IMR-90 (cell line): ENCODE measurements around the gene BDNF. TPM values are rescaled to one million over a fixed set of nuclear protein-coding genes. Genes with fewer than 3 reads are reported as not detected.

Source experiments
- ATAC-seq: fragments of 200-7000 bp; cut with Tn5 transposase; 2 replicates; pipeline ENCODE4 v1.9.1; 2020; ENCODE audit warnings: low read depth, mild to moderate bottlenecking, moderate library complexity
- BruUV-seq: library from RNA; stranded (reverse); fragments of 400-500 nt; replicated peaks from 2 replicates; lab custom pipeline; 2021; lab: Mats Ljungman, UMichigan
- CTCF ChIA-PET: fragments of 300-600 bp; formaldehyde crosslinking; extraction: SDS; loops from one replicate; lab custom pipeline; 2021; ENCODE audit warnings: antibody characterized with exemption; lab: Yijun Ruan, JAX
- POLR2A ChIA-PET: fragments of 300-600 bp; sonication (Branson Sonifier 250); formaldehyde crosslinking; loops from one replicate; lab custom pipeline; 2022; ENCODE audit warnings: antibody characterized with exemption; ENCODE audit not compliant: unreplicated experiment; lab: Charles Lee
- DNase-seq: peaks from one replicate; pipeline ENCODE4 v3.0.0; 2013
- H2AFZ ChIP-seq: replicated peaks from 2 replicates; pipeline ENCODE3; 2013; ENCODE audit warnings: low read length, mild to moderate bottlenecking; ENCODE audit not compliant: poor library complexity
- H2AK5ac ChIP-seq: 2 replicates; pipeline ENCODE4 v1.6.1; 2013; ENCODE audit warnings: low read depth, low read length, inconsistent platforms
- H2AK9ac ChIP-seq: replicated peaks from 2 replicates; pipeline ENCODE3; 2013; ENCODE audit warnings: mild to moderate bottlenecking, low read depth, low read length, moderate library complexity; ENCODE audit not compliant: poor library complexity
- H2BK120ac ChIP-seq: 2 replicates; pipeline ENCODE4 v1.6.1; 2013; ENCODE audit warnings: low read depth, low read length, inconsistent platforms
- H2BK15ac ChIP-seq: 3 replicates; pipeline ENCODE4 v1.6.1; 2013; ENCODE audit warnings: low read depth, low read length, inconsistent platforms
- H2BK20ac ChIP-seq: 2 replicates; pipeline ENCODE4 v1.6.1; 2013; ENCODE audit warnings: low read depth, mild to moderate bottlenecking, inconsistent platforms, low read length, moderate library complexity
- H2BK5ac ChIP-seq: 2 replicates; pipeline ENCODE4 v1.6.1; 2013; ENCODE audit warnings: mild to moderate bottlenecking, low read depth, low read length, inconsistent platforms; ENCODE audit not compliant: poor library complexity, severe bottlenecking
- H3K14ac ChIP-seq: replicated peaks from 2 replicates; pipeline ENCODE4 v1.6.1; 2013; ENCODE audit warnings: low read depth, low read length, inconsistent platforms
- H3K18ac ChIP-seq: 2 replicates; pipeline ENCODE4 v1.6.1; 2013; ENCODE audit warnings: low read depth, low read length, control low read depth
- H3K23ac ChIP-seq: 2 replicates; pipeline ENCODE4 v1.6.1; 2013; ENCODE audit warnings: low read depth, low read length, inconsistent platforms
- H3K27ac ChIP-seq: 2 replicates; pipeline ENCODE4 v1.5.1; 2013; ENCODE audit warnings: mild to moderate bottlenecking, control low read depth, low read length; ENCODE audit not compliant: insufficient read depth
- H3K27me3 ChIP-seq: 2 replicates; pipeline ENCODE4 v1.6.1; 2013; ENCODE audit warnings: low read length; ENCODE audit not compliant: control insufficient read depth, insufficient read depth
- H3K36me3 ChIP-seq: 2 replicates; pipeline ENCODE4 v1.6.1; 2013; ENCODE audit warnings: low read length, mixed read lengths; ENCODE audit not compliant: control insufficient read depth, insufficient read depth
- H3K4ac ChIP-seq: 2 replicates; pipeline ENCODE4 v1.6.1; 2013; ENCODE audit warnings: low read depth, low read length, inconsistent platforms
- H3K4me1 ChIP-seq: 2 replicates; pipeline ENCODE4 v1.6.1; 2013; ENCODE audit warnings: low read length, mixed read lengths; ENCODE audit not compliant: control insufficient read depth, insufficient read depth
- H3K4me2 ChIP-seq: 2 replicates; pipeline ENCODE4 v1.6.1; 2013; ENCODE audit warnings: low read depth, mild to moderate bottlenecking, control low read depth, low read length, moderate library complexity
- H3K4me3 ChIP-seq: 2 replicates; pipeline ENCODE4 v1.5.1; 2013; ENCODE audit warnings: low read depth, mild to moderate bottlenecking, control low read depth, low read length, moderate library complexity; ENCODE audit not compliant: insufficient read depth
- H3K56ac ChIP-seq: 2 replicates; pipeline ENCODE4 v1.6.1; 2013; ENCODE audit warnings: low read length, inconsistent platforms; ENCODE audit not compliant: insufficient read depth; ENCODE audit errors: extremely low read depth
- H3K79me1 ChIP-seq, 2 experiments: 2 replicates each; pipeline ENCODE4 v1.6.1; 2013; ENCODE audit warnings: low read length in 2 of 2, inconsistent platforms in 1 of 2, low read depth in 1 of 2
- H3K9ac ChIP-seq: 2 replicates; pipeline ENCODE4 v1.6.1; 2013; ENCODE audit warnings: low read depth, low read length, control low read depth
- H3K9me1 ChIP-seq: 2 replicates; pipeline ENCODE4 v1.6.1; 2013; ENCODE audit warnings: low read length, inconsistent platforms; ENCODE audit not compliant: insufficient read depth
- H3K9me3 ChIP-seq: 2 replicates; pipeline ENCODE4 v1.6.1; 2013; ENCODE audit warnings: low read length; ENCODE audit not compliant: control insufficient read depth, insufficient read depth
- H4K20me1 ChIP-seq: 2 replicates; pipeline ENCODE4 v1.6.1; 2013; ENCODE audit warnings: low read length, inconsistent platforms; ENCODE audit not compliant: insufficient read depth
- H4K5ac ChIP-seq: 2 replicates; pipeline ENCODE4 v1.6.1; 2013; ENCODE audit warnings: mild to moderate bottlenecking, low read depth, low read length, control low read depth
- H4K8ac ChIP-seq, 2 experiments: 2 replicates each; pipeline ENCODE4 v1.6.1; 2013; ENCODE audit warnings: low read depth in 2 of 2, low read length in 2 of 2, control low read depth in 1 of 2, inconsistent platforms in 1 of 2
- H4K91ac ChIP-seq: 2 replicates; pipeline ENCODE4 v1.6.1; 2013; ENCODE audit warnings: low read depth, low read length, inconsistent platforms; ENCODE audit not compliant: insufficient read depth
- BHLHE40 ChIP-seq: fragments of 150-350 bp; IDR thresholded peaks from 2 replicates; pipeline ENCODE4 v1.6.1; 2016; ENCODE audit warnings: mild to moderate bottlenecking, low read depth, low read length
- CEBPB ChIP-seq: IDR thresholded peaks from 2 replicates; pipeline ENCODE4 v1.6.1; 2012; ENCODE audit warnings: low read depth, low read length, improper control_type of control experiment
- CTCF ChIP-seq: conservative IDR thresholded peaks from 2 replicates; pipeline ENCODE4 v1.5.1; 2012; ENCODE audit warnings: mild to moderate bottlenecking, low read depth, low read length, improper control_type of control experiment
- FOS ChIP-seq: fragments of 150-350 bp; IDR thresholded peaks from 2 replicates; pipeline ENCODE4 v1.6.1; 2016; ENCODE audit warnings: low read depth, low read length
- MAZ ChIP-seq: IDR thresholded peaks from 2 replicates; pipeline ENCODE4 v1.6.1; 2012; ENCODE audit warnings: low read depth, mild to moderate bottlenecking, low read length, improper control_type of control experiment, moderate library complexity, borderline replicate concordance
- NFE2L2 ChIP-seq: fragments of 150-350 bp; IDR thresholded peaks from 2 replicates; pipeline ENCODE4 v1.6.1; 2016; ENCODE audit warnings: low read depth, mild to moderate bottlenecking, low read length
- RAD21 ChIP-seq: IDR thresholded peaks from 2 replicates; pipeline ENCODE4 v1.6.1; 2012; ENCODE audit warnings: low read length, improper control_type of control experiment
- RFX5 ChIP-seq: IDR thresholded peaks from 2 replicates; pipeline ENCODE4 v1.8.0; 2012; ENCODE audit warnings: low read depth, mild to moderate bottlenecking, low read length, moderate library complexity
- SMC3 ChIP-seq: fragments of 150-350 bp; IDR thresholded peaks from 2 replicates; pipeline ENCODE4 v1.6.1; 2016; ENCODE audit warnings: low read depth, mild to moderate bottlenecking, antibody characterized with exemption, low read length, moderate library complexity
- USF2 ChIP-seq: fragments of 150-350 bp; IDR thresholded peaks from 2 replicates; pipeline ENCODE4 v1.6.1; 2017; ENCODE audit warnings: mild to moderate bottlenecking, antibody characterized with exemption, low read length, low read depth
- WGBS, 2 experiments: methylation state at CpG; one replicate each; pipeline versions ENCODE4 v1.1.5 to v1.1.7; 2013; ENCODE audit warnings: missing lambda C conversion rate in 2 of 2; ENCODE audit not compliant: insufficient read length in 1 of 2; ENCODE audit errors: extremely low coverage in 2 of 2; 5-methylcytosine and 5-hydroxymethylcytosine counted together
- dilution Hi-C: fragments of 300-500 bp; cut with HindIII; formaldehyde crosslinking; loops from one replicate; pipeline ENCODE4 v1.14.3; 2018; ENCODE audit warnings: low sequenced_read_pairs; ENCODE audit not compliant: unreplicated experiment
- in situ Hi-C: fragments of 300-500 bp; cut with MboI; formaldehyde crosslinking; loops from 3 replicates; pipeline ENCODE4 v1.14.3; 2019; ENCODE audit warnings: low sequenced_read_pairs, inconsistent platforms, mixed read lengths
- intact Hi-C: fragments of 100-400 bp; cut with micrococcal nuclease; formaldehyde crosslinking; loops from 2 replicates; pipeline ENCODE4 v1.10.0; 2022
- polyA plus RNA-seq, 3 experiments: library from polyadenylated mRNA; depleted of rRNA; stranded (reverse); fragments of >200 nt; gene quantifications; 2 replicates each; pipeline ENCODE4 v1.2.3, GENCODE V29; 2012; ENCODE audit warnings: low replicate concordance in 1 of 3
- total RNA-seq: library from RNA; depleted of rRNA; stranded (reverse); fragments of >200 nt; gene quantifications from 2 replicates; pipeline ENCODE4 v1.2.3, GENCODE V29; 2012

The BDNF gene
- total and polyA plus RNA-seq, 2 of the 4 experiments (the other 2 are of a cell fraction), result 94.8 to 152 TPM

- in situ Hi-C loops (no loop called here), intact Hi-C loops (no loop called here)
- CTCF ChIA-PET, result no interaction called here
These were observed 18.6 kb downstream of the BDNF start for GRCh38 chr11:27681664-27682063.

More at GRCh38 chr11:27681664-27682063, 18.6 kb downstream of the BDNF start:
- ATAC-seq, result peak; percentile 4; the same call in 1 of the 2 replicates
- Histone ChIP-seq H4K91ac (no peak overlapping the region), H3K4me2 (no peak overlapping the region; the same call in 1 of the 2 replicates), H3K4me3 (no peak overlapping the region), H3K27ac (peak overlapping the region; percentile 33; the same call in 1 of the 2 replicates), H3K9me3 (no peaks in the 10 kb centered on the region), H2BK15ac (no peak overlapping the region), H4K5ac (no peak overlapping the region), H4K20me1 (peaks cover 87% of the 10 kb centered on the region), H3K18ac (no peak overlapping the region), H2BK5ac (peak overlapping the region; percentile 15), H3K14ac (no peak overlapping the region), H2AK5ac (no peak overlapping the region), H3K56ac (no peak overlapping the region), H2AK9ac (no peak overlapping the region), H2AFZ (no peak overlapping the region), H2BK20ac (no peak overlapping the region), H4K8ac (no peak overlapping the region), H2BK120ac (no peak overlapping the region), H3K4ac (no peak overlapping the region), H3K9me1 (peaks cover 19% of the 10 kb centered on the region), H3K79me1 (peaks cover 0 to 47% of the 10 kb centered on the region in 2 experiments; a peak in 2 of 4 replicates), H3K4me1 (peaks cover 21% of the 10 kb centered on the region), H3K9ac (no peak overlapping the region), H3K36me3 (peaks cover 21% of the 10 kb centered on the region), H3K27me3 (no peaks in the 10 kb centered on the region), H3K23ac (no peak overlapping the region)
- dilution Hi-C loops, result no loop called here
- no CpG with 5 or more reads among the region's 1 CpG for WGBS, 2 experiments
- DNase-seq, result no peak
- POLR2A ChIA-PET, result no interaction called here
- BruUV-seq, result no TSS peak
- no peak for TF ChIP-seq MAZ
- TF ChIP-seq CEBPB, result no peak
- no peak for TF ChIP-seq USF2
- TF ChIP-seq RAD21, result no peak
- TF ChIP-seq RFX5, result no peak
- TF ChIP-seq NFE2L2, result no peak
- TF ChIP-seq CTCF, result no peak
- TF ChIP-seq SMC3, result no peak
- TF ChIP-seq FOS, result no peak
- no peak for TF ChIP-seq BHLHE40
